Stimulated activated CD4-positive, alpha-beta T cell treated with anti-CD3 and anti-CD28 coated beads, Interleukin-2, amount 100 ng/mL, for 24 hours (primary cell): ENCODE data around the gene PRKCE.

ENCODE experiments used
- DNase-seq, 2 donors: peaks; one replicate each; pipeline ENCODE4 v3.0.0-alpha.2; 2020

The PRKCE gene

GRCh38 chr2:45980161-45980865 lies 328.8 kb downstream of the PRKCE start:
- DNase-seq: no peak

GRCh38 chr2:45981384-45981930 lies 330.0 kb downstream of the PRKCE start:
- no peak for DNase-seq

DNA sequence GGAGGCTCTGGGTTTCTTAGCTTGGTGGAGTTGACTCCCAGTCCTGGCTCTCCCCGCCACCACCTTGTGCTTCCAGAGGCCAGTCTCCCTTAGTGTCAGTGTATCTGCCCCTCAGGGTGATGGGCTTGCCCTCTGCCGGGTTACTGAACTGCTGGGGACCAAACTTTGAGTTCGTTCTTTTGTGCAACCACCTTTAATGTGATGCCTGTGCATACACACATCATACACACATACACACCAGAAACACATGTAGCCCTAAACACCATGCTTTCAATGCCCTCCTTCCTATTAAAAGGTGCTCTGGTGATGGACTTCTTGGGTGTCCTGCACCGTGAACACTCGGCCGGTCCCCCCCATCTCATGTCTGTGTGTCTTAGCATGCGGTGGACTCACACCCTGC lies 330.6 kb downstream of the PRKCE start:
- DNase-seq: no peak

GRCh38 chr2:45983213-45983612 lies 331.7 kb downstream of the PRKCE start:
- DNase-seq: no peak

DNA sequence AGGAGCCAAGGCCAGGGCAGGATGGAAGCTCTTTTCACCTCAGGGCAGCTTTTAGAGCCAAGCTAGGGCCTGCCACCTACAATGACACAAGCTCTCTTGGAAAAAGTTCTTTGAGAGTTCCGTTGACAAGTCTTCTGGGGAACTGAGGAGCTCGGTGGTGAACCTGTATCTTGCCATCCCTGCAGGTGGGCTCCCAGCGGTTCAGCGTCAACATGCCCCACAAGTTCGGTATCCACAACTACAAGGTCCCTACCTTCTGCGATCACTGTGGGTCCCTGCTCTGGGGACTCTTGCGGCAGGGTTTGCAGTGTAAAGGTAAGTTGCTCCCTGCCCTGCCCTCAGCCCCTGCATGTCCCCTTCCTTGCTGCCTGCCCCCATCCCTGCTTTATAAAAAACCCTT lies 332.9 kb downstream of the PRKCE start:
- DNase-seq: no peak

GRCh38 chr2:45984896-45985473 lies 333.5 kb downstream of the PRKCE start:
- DNase-seq: peak in 1 of 2 donors; percentile 6

DNA sequence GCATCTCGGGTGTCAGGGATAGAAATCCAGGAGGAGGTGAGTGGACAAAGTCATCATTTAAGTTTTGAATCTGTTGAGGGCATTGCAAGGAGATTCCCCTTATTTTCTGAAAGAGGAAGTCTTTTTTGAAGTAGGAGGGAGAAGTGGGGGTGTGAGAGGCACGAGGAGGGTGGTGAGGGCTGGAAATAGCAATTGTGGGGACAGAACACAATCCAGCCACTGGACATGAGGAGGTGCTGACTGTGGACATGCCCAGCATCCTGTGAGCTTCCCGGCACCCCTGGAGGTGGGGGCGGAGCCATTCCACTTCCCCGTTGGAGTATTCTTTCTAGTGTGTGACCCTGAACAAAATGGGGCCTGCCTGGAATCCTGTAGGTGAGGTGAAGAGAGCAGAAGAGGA lies 335.0 kb downstream of the PRKCE start:
- DNase-seq: peak in 1 of 2 donors; percentile 0

DNA sequence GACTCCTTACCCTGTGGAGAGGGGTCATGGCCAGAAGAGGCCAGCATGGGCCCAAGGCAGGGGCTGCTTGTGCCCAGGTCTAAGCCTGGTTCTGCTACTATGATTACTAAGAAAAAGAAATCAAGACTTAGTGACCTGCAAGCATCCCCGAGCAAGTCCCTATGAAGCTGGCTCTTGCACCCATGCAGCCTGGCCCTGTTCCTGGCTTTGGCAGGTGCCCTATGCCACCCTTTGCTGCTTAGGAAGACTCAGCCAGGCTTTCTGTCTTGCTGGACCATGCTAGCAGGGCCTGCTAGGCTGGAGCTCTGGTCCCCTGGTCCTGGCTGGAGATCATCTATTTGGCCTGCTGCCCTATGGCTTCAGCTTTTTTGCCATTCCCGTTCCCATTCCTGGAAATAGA lies 336.4 kb downstream of the PRKCE start:
- DNase-seq: peak in 1 of 2 donors; percentile 3

- peak in 1 of 2 donors; percentile 5 for DNase-seq
Measured at GRCh38 chr2:45988879-45989278, 337.4 kb downstream of the PRKCE start.

DNA sequence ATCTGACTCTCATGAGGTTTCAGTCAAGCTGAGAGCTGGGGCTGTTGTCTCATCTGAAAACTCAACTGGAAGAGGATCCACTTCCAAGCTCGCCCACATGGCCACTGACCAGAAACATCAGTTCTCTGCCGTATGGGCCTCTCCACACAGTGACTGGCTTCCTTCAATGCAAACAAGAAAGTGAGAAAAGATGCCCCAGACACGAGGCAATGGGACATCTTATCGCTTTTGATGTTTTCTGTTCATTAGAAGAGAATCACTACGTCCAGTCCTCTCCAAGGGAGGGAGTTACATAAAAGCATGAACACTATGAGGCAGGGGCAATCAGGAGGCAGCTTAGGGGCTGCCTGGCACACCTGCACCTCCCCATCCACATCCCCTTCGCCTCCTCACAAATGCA lies 338.7 kb downstream of the PRKCE start:
- peak in 1 of 2 donors; percentile 8 for DNase-seq

GRCh38 chr2:45992021-45992740 lies 340.7 kb downstream of the PRKCE start:
- no peak for DNase-seq

DNA sequence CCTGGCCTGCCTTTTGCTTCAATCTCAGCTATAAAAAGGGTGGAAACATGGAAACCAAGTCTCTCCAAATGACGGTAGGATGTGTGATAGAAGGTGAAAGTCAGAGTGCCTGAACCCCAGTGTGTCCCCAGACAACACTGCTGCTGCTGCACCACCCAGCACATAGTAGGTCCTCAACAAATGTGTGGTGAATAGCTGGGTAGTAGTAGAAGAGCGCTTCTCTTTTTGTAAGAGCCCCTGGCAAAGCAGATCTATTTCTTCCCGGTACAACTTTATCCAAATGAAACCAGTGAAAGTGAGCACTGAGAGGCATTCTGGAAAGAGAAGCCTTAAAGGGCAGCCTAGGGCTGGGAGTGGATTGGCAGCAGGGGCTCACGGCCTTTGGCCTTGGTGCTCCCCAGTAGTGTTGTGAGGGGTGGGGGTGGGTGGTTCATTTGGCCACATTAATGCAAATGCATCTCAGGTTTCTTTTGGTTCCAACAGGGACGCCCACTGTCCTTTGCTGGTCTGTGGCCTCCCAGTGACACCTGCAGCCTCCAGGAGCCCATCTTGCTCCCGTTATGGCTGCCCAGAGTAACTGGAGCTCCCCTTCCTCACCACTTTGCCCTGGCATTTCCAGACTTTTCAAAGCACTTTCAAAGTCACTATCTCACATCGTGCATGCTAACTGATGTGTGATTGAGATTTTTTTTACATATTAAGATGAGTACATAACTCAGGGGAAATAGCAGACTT lies 341.4 kb downstream of the PRKCE start:
- DNase-seq: no peak

DNA sequence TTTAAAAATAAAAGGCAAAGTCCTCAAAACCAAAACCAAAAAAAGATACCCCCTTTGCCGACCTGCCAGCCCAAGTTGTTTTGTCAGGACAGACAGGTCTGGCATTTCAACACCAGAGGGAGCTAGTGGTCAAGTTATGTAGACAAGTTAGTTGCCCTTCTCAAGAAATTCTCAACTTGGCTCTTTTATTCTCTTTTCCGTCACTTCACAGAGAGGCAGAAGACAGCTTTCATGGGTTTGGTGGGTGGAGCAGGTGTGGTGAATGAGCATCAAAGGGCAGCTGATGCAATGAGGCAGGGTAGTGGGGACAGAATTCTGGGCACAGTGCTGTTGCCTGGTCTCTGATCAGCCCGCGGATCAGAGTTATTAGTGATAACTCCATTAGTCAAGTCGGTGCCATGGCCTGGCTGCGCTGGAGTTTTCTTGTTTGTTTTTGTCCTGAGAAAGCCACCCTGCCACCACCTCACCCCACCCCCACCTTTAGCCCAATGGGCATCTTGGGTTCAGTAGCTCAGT lies 342.1 kb downstream of the PRKCE start:
- DNase-seq: peak; percentile 56 to 62

- DNase-seq: no peak
Measured at GRCh38 chr2:45994060-45994459, 342.6 kb downstream of the PRKCE start.

GRCh38 chr2:46000660-46001059 lies 349.2 kb downstream of the PRKCE start:
- no peak for DNase-seq

GRCh38 chr2:46001290-46001689 lies 349.8 kb downstream of the PRKCE start:
- DNase-seq: no peak

DNA sequence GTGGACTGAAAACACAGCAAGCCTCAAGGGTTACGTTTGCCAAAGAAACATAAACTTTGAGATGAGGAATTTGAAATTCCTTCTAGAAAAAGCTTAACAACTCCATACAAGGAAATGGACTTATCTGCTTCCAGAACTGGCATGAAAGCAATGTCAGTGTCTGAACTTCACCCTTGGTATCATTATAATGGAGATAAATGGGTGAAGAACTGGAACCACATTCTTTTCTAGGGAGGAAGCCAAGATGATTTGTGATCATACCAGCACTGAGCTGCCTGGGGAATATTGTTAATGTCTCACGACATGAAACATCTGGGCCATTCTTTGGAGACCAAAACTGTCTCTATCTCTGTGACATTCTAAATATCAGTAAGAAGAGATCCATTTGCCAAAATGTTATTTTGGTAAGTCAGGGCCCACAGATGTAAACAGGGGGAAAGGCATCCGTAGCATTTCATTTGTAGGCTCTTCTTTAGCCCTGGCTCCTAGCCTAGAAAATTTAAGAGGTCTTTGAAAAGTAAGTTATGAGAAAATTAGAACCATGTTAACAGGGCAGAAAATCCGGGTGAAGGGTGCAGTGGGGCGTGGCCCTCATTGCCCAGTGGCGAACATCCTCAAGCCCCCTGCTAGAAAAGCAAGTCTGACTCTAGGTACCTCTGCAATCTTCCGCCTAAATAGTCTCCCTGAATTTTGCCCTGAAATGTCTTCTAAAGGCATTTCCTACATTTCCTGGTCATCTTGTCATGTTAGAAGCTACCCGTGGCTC lies 350.4 kb downstream of the PRKCE start:
- no peak for DNase-seq

GRCh38 chr2:46002507-46002883 lies 351.0 kb downstream of the PRKCE start:
- no peak for DNase-seq

DNA sequence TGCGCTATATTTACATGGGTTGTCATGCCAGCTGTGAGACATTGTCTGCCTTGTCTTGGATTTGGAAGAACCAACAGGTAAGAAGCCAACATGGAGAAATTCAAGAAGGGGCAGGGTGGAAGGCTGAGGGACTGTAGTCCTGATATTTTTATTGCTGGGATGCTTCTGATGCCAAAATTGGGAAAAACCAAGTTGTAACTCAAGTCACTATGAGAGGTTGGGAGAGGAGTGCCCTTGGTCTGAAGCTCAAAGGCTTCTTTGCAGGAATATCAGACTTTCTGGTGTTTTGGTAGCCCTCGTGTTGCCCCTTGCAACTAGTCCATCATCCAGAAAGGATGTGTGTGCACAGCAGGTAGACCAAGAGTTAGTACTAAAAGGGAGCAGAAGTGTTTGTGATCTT lies 351.5 kb downstream of the PRKCE start:
- DNase-seq: no peak

DNA sequence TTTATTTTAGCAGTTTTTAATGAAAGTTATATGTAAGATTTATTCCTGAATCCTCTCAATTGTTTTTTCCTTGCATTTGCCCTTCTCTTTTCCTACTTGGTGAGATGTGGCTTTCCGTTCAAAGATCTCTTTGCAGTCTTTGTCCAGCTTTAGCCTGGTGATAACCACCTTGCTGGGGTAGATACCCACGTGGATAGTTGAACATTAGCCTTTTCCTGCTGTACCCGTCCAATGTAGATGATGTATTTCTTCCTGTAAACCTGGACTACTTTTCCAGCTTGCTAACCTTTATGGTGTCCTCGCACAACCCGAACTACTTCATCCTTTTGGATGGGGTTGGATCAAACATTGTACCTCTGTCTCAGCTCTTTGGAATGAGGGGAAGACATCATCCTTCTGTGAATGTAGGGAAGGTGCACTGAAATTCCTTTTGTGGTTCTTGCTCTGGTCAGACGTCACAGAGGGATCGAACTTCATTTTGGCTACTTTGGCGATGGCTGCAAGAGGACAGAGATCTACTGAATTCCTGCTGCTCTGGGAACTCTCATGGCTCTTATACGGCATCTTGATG lies 352.5 kb downstream of the PRKCE start:
- no peak for DNase-seq

- DNase-seq: no peak
Measured at GRCh38 chr2:46006473-46007025, 355.1 kb downstream of the PRKCE start.
